ENCODE data around the gene ENDOU.

ENDOU gene

GRCh38 chr12:47755655-47756562 lies 30.6 kb upstream of the ENDOU start:
- DNase-seq, result no peak

GRCh38 chr12:47754881-47755280 lies 29.6 kb upstream of the ENDOU start:
- no peak for DNase-seq

GRCh38 chr12:47754126-47754525 lies 28.8 kb upstream of the ENDOU start:
- DNase-seq, result no peak

GRCh38 chr12:47753021-47754001 lies 28.0 kb upstream of the ENDOU start:
- no peak for DNase-seq

- no peak for DNase-seq
Measured at GRCh38 chr12:47752552-47752951, 27.3 kb upstream of the ENDOU start.

GRCh38 chr12:47752121-47752520 lies 26.8 kb upstream of the ENDOU start:
- DNase-seq, result no peak

GRCh38 chr12:47751561-47751960 lies 26.3 kb upstream of the ENDOU start:
- no peak for DNase-seq

- no peak for DNase-seq
Measured at GRCh38 chr12:47750916-47751470, 25.7 kb upstream of the ENDOU start.

- DNase-seq, result no peak
Measured at GRCh38 chr12:47750229-47750798, 25.0 kb upstream of the ENDOU start.

GRCh38 chr12:47748899-47749298 lies 23.6 kb upstream of the ENDOU start:
- DNase-seq, result no peak

- no peak for DNase-seq
Measured at GRCh38 chr12:47748507-47748828, 23.2 kb upstream of the ENDOU start.

GRCh38 chr12:47747596-47748506 lies 22.6 kb upstream of the ENDOU start:
- no peak for DNase-seq

GRCh38 chr12:47747126-47747525 lies 21.8 kb upstream of the ENDOU start:
- no peak for DNase-seq

- no peak for DNase-seq
Measured at GRCh38 chr12:47746523-47746922, 21.2 kb upstream of the ENDOU start.

GRCh38 chr12:47746073-47746472 lies 20.8 kb upstream of the ENDOU start:
- DNase-seq, result no peak

GRCh38 chr12:47745485-47746041 lies 20.3 kb upstream of the ENDOU start:
- no peak for DNase-seq

- DNase-seq, result no peak
Measured at GRCh38 chr12:47744778-47745436, 19.6 kb upstream of the ENDOU start.

GRCh38 chr12:47744005-47744651 lies 18.8 kb upstream of the ENDOU start:
- no peak for DNase-seq

GRCh38 chr12:47743311-47743860 lies 18.1 kb upstream of the ENDOU start:
- DNase-seq, result no peak

GRCh38 chr12:47742253-47742825 lies 17.0 kb upstream of the ENDOU start:
- peak; percentile 37 for DNase-seq

Data from SHP77 treated with DMSO at 0.1 percent for 48 hours (cell line).